HepG2 (cell line): ENCODE data around the gene SOCS7. TPM values are rescaled to one million over a fixed set of nuclear protein-coding genes. Genes with fewer than 3 reads are reported as not detected.
A peak's percentile ranks its signal among the peaks of the same experiment; 100 is the strongest.

ENCODE experiments used
- ATAC-seq: fragments of 200-7000 bp; cut with Tn5 transposase; 3 replicates; pipeline ENCODE4 v1.9.1; 2020; ENCODE audit warnings: mild to moderate bottlenecking, moderate library complexity
- BruUV-seq: library from RNA; stranded (reverse); fragments of 400-500 nt; replicated peaks from 2 replicates; lab custom pipeline; 2021; lab: Mats Ljungman, UMichigan
- CTCF ChIA-PET: fragments of 300-600 bp; formaldehyde crosslinking; extraction: SDS; loops from one replicate; lab custom pipeline; 2021; ENCODE audit warnings: low total read pairs, inconsistent platforms, low intra/inter-chr PET ratio; lab: Yijun Ruan, JAX
- POLR2A ChIA-PET: fragments of 350-600 bp; sonication (Branson Sonifier 250); formaldehyde crosslinking; loops from one replicate; lab custom pipeline; 2020; ENCODE audit warnings: antibody characterized with exemption, inconsistent platforms; lab: Yijun Ruan, JAX
- DNase-seq: peaks from one replicate; pipeline ENCODE4 v3.0.0-alpha.2; 2015; ENCODE audit warnings: low spot score
- FAIRE-seq: peaks from 3 replicates; lab custom pipeline; 2011; peaks lifted over from hg19 to GRCh38; lab: Jason Lieb, UNC
- H2AFZ ChIP-seq: one replicate; pipeline ENCODE4 v1.6.1; 2011; ENCODE audit warnings: low read length, inconsistent platforms
- H3K27ac ChIP-seq: fragments of 300-600 bp; 3 replicates; pipeline ENCODE4 v1.8.0; 2011; ENCODE audit warnings: mixed run types, mild to moderate bottlenecking, mixed read lengths, low read length, inconsistent platforms; ENCODE audit not compliant: insufficient read depth; ENCODE audit errors: extremely low read length
- H3K27me3 ChIP-seq, 2 experiments: fragments of 200-600 bp in 1 of 2; 2 replicates in 1 of 2; 3 replicates in 1 of 2; pipeline versions ENCODE4 v1.6.0 to v1.8.0; 2011; ENCODE audit warnings: low read length in 2 of 2, mild to moderate bottlenecking in 2 of 2, moderate library complexity in 2 of 2, inconsistent platforms in 1 of 2; ENCODE audit not compliant: insufficient read depth in 2 of 2, control insufficient read depth in 1 of 2
- H3K36me3 ChIP-seq, 2 experiments: fragments of 200-600 bp in 1 of 2; replicated peaks in 1 of 2; 2 replicates in 1 of 2; 3 replicates in 1 of 2; pipeline versions ENCODE4 v1.5.1 to v1.8.0; 2011; ENCODE audit warnings: low read length in 2 of 2, inconsistent platforms in 1 of 2; ENCODE audit not compliant: insufficient read depth in 2 of 2, control insufficient read depth in 1 of 2
- H3K4me1 ChIP-seq: 2 replicates; pipeline ENCODE4 v1.5.1; 2012; ENCODE audit warnings: low read length, inconsistent platforms; ENCODE audit not compliant: insufficient read depth
- H3K4me2 ChIP-seq: 2 replicates; pipeline ENCODE4 v1.6.0; 2011; ENCODE audit warnings: low read depth, low read length, inconsistent platforms
- H3K4me3 ChIP-seq, 3 experiments: fragments of 200-600 bp in 1 of 3; sonication (generic), shearing (Covaris generic) in 1 of 3; replicated peaks in 1 of 3; 2 replicates each; pipeline ENCODE4 v1.5.1; 2011 to 2016; ENCODE audit warnings: low read length in 3 of 3, inconsistent platforms in 2 of 3, low read depth in 2 of 3, mild to moderate bottlenecking in 2 of 3, control low read depth in 1 of 3, mixed read lengths in 1 of 3; ENCODE audit not compliant: insufficient read depth in 1 of 3
- H3K79me2 ChIP-seq: one replicate; pipeline ENCODE4 v1.6.1; 2011; ENCODE audit warnings: low read length, inconsistent platforms; ENCODE audit not compliant: insufficient read depth
- H3K9ac ChIP-seq: 2 replicates; pipeline ENCODE4 v1.6.0; 2011; ENCODE audit warnings: mild to moderate bottlenecking, low read depth, low read length, inconsistent platforms; ENCODE audit not compliant: insufficient read depth
- H3K9me3 ChIP-seq: 2 replicates; pipeline ENCODE4 v1.5.1; 2012; ENCODE audit warnings: mild to moderate bottlenecking, low read length
- H4K20me1 ChIP-seq: 2 replicates; pipeline ENCODE4 v1.6.0; 2011; ENCODE audit warnings: inconsistent platforms, mild to moderate bottlenecking, low read length, moderate library complexity; ENCODE audit not compliant: insufficient read depth
- ATF7 ChIP-seq, 2 experiments: fragments of 450-650 bp in 1 of 2; sonication (generic) in 1 of 2; formaldehyde crosslinking in 1 of 2; IDR thresholded peaks; 2 replicates each; pipeline versions ENCODE4 v1.4.0 to v1.6.1; 2016 to 2020; ENCODE audit warnings: antibody characterized with exemption in 1 of 2, mild to moderate bottlenecking in 1 of 2, missing genetic modification reagents in 1 of 2
- NFE2 ChIP-seq: sonication (generic); formaldehyde crosslinking; IDR thresholded peaks from 2 replicates; pipeline ENCODE4 v1.4.0; 2020; ENCODE audit warnings: missing genetic modification reagents
- NR2F6 ChIP-seq, 2 experiments: IDR thresholded peaks; 2 replicates each; pipeline ENCODE4 v1.6.1; 2016; ENCODE audit warnings: antibody characterized with exemption in 1 of 2, mild to moderate bottlenecking in 1 of 2
- SP4 ChIP-seq: sonication (generic); formaldehyde crosslinking; IDR thresholded peaks from 2 replicates; pipeline ENCODE4 v1.8.1; 2023; ENCODE audit warnings: mild to moderate bottlenecking, missing genetic modification reagents
- SP5 ChIP-seq: IDR thresholded peaks from 2 replicates; pipeline ENCODE4 v1.6.1; 2016; ENCODE audit warnings: low read depth, borderline replicate concordance
- SSRP1 ChIP-seq: IDR thresholded peaks from 2 replicates; pipeline ENCODE4 v1.6.1; 2016; ENCODE audit warnings: control low read depth
- ZFX ChIP-seq: sonication (generic); formaldehyde crosslinking; IDR thresholded peaks from 2 replicates; pipeline ENCODE4 v1.4.0; 2020; ENCODE audit warnings: mild to moderate bottlenecking, low read depth, missing genetic modification reagents, moderate library complexity
- ZSCAN25 ChIP-seq: sonication (generic); formaldehyde crosslinking; IDR thresholded peaks from 2 replicates; pipeline ENCODE4 v1.8.0; 2022; ENCODE audit warnings: mild to moderate bottlenecking, missing genetic modification reagents
- WGBS: methylation state at CpG from one replicate; pipeline ENCODE4 v1.1.6; 2017; ENCODE audit warnings: low lambda C conversion rate; 5-methylcytosine and 5-hydroxymethylcytosine counted together
- in situ Hi-C: cut with HindIII; loops from 2 replicates; pipeline ENCODE4 v1.10.0; 2017; ENCODE audit warnings: low pct_unique_long_range_greater_than_20kb; ENCODE audit not compliant: extremely low pct_ligation_motif_present
- intact Hi-C: fragments of 100-400 bp; cut with micrococcal nuclease; formaldehyde crosslinking; loops from one replicate; pipeline ENCODE4 v1.10.0; 2022; ENCODE audit not compliant: unreplicated experiment
- polyA plus RNA-seq, 8 experiments: library from polyadenylated mRNA; depleted of rRNA in 3 of 8; stranded (reverse) in 7 of 8; unstranded in 1 of 8; fragments of >200 nt; fragmentation: Illumina TruSeq in 4 of 8; extraction: Trizol in 4 of 8; gene quantifications; 2 replicates each; pipeline versions ENCODE4 v1.2.1 to v1.2.3, GENCODE V29; 2011 to 2016; ENCODE audit warnings: low read depth in 4 of 8, missing spikeins in 1 of 8, mixed read lengths in 1 of 8; ENCODE audit not compliant: insufficient read depth in 1 of 8
- total RNA-seq, 5 experiments: library from RNA; depleted of rRNA; stranded (reverse); fragments of >200 nt; fragmentation: Illumina TruSeq; extraction: Trizol; gene quantifications; 2 replicates each; pipeline ENCODE4 v1.2.3, GENCODE V29; 2016; ENCODE audit warnings: low read depth in 1 of 5
- TF ChIP-seq, protein P1 (sequence below): sonication (generic); formaldehyde crosslinking; conservative IDR thresholded peaks from 2 replicates; pipeline ENCODE4 v1.4.0; 2020; ENCODE audit warnings: mild to moderate bottlenecking, missing genetic modification reagents, moderate library complexity
- TF ChIP-seq, protein P2 (sequence below): sonication (generic); formaldehyde crosslinking; IDR thresholded peaks from 2 replicates; pipeline ENCODE4 v1.4.0; 2020; ENCODE audit warnings: missing genetic modification reagents
- TF ChIP-seq, protein P3 (sequence below): sonication (generic); formaldehyde crosslinking; IDR thresholded peaks from 2 replicates; pipeline ENCODE4 v1.4.0; 2020; ENCODE audit warnings: missing genetic modification reagents, borderline replicate concordance

The SOCS7 gene
- total and polyA plus RNA-seq, 2 of the 13 experiments (the other 11 are each of a cell fraction or from before 2014, with no cell fraction given): 19.2 to 24.2 TPM

DNA sequence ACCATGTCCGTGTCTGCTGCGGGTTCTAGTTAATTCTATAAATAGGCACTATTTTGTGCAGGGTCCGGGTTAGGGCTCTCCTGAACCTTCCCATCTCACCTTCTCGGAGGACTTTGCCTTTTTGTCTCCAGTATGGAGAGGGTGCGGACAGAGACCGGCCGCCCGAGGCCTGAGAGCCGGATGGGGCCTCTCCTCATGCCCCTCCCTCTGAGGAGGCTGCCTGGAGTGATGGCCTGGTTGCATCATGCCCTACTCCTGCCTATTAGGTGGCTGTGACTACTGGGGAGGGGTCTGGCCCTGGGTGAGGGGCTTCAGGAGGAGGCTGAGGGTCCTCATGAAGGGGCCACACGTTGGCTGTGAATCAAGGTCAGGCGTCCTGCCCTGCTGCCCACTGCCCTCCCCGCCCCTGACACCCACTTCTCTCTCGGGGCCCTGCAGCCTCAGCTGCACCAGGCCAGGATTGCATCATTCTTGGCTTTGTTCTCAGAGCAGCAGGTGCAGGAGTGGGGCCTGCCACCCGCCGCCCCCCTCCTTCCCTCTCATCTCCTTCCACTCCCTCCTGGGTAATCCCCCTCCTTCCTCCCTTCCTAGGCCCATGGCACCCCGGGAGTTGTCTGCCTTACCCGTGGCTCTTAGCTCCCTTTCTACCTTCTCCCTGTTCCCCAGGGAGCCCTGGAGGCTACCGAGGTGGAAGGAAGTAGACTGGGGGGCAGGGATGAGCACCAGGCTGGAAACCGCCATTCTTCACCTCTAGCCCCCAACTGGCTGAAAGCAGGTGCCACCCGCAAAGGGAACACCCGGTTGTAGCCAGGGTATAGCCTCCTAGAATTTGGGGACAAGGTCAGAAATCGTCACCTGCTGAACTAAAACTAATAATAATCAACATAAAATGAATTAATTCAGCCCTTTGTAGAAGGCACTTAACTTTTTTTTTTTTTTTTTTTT lies 63.9 kb downstream of the SOCS7 start:
- Histone ChIP-seq H3K27me3 (peaks cover 16 to 44% of the 10 kb centered on the region in 2 experiments), H3K9me3 (no peaks in the 10 kb centered on the region), H4K20me1 (no peaks in the 10 kb centered on the region), H3K4me3 (peak overlapping the region; percentile 67 to 91 (median 76)), H3K36me3 (no peaks in the 10 kb centered on the region), H3K4me2 (peak overlapping the region; percentile 100), H2AFZ (no peak overlapping the region), H3K27ac (peak overlapping the region; percentile 55), H3K4me1 (peaks cover 34% of the 10 kb centered on the region), H3K79me2 (no peaks in the 10 kb centered on the region), H3K9ac (peak overlapping the region; percentile 84)
- FAIRE-seq (no peak), ATAC-seq (peak; percentile 73), DNase-seq (peak; percentile 59)
- ChIA-PET POLR2A (interaction anchor here (0.9 to 4.7 kb wide), 12 partner anchors 10 to 143 kb away, joined by 3 to 158 read pairs (median 5); partner anchors contain the start of gene SOCS7), CTCF (interaction anchor here (1.9 to 3.3 kb wide), 3 partner anchors 8 to 82 kb away, joined by 6 to 51 read pairs (median 9); partner anchors contain the start of gene SOCS7)
- WGBS: 12% methylated on average over 19 of the region's 22 CpGs
- intact Hi-C loops: no loop called here
- in situ Hi-C loops: no loop called here
- BruUV-seq: no TSS peak
- peak; percentile 31; the same call in 1 of the 2 replicates for TF ChIP-seq SSRP1 (CRISPR knock-in tag)
- TF ChIP-seq, protein P1, sequence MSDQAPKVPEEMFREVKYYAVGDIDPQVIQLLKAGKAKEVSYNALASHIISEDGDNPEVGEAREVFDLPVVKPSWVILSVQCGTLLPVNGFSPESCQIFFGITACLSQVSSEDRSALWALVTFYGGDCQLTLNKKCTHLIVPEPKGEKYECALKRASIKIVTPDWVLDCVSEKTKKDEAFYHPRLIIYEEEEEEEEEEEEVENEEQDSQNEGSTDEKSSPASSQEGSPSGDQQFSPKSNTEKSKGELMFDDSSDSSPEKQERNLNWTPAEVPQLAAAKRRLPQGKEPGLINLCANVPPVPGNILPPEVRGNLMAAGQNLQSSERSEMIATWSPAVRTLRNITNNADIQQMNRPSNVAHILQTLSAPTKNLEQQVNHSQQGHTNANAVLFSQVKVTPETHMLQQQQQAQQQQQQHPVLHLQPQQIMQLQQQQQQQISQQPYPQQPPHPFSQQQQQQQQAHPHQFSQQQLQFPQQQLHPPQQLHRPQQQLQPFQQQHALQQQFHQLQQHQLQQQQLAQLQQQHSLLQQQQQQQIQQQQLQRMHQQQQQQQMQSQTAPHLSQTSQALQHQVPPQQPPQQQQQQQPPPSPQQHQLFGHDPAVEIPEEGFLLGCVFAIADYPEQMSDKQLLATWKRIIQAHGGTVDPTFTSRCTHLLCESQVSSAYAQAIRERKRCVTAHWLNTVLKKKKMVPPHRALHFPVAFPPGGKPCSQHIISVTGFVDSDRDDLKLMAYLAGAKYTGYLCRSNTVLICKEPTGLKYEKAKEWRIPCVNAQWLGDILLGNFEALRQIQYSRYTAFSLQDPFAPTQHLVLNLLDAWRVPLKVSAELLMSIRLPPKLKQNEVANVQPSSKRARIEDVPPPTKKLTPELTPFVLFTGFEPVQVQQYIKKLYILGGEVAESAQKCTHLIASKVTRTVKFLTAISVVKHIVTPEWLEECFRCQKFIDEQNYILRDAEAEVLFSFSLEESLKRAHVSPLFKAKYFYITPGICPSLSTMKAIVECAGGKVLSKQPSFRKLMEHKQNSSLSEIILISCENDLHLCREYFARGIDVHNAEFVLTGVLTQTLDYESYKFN (CRISPR knock-in tag): peak; percentile 53; the same call in 1 of the 2 replicates
- TF ChIP-seq SP4: peak; percentile 64; the same call in 1 of the 2 replicates
- TF ChIP-seq, protein P2, sequence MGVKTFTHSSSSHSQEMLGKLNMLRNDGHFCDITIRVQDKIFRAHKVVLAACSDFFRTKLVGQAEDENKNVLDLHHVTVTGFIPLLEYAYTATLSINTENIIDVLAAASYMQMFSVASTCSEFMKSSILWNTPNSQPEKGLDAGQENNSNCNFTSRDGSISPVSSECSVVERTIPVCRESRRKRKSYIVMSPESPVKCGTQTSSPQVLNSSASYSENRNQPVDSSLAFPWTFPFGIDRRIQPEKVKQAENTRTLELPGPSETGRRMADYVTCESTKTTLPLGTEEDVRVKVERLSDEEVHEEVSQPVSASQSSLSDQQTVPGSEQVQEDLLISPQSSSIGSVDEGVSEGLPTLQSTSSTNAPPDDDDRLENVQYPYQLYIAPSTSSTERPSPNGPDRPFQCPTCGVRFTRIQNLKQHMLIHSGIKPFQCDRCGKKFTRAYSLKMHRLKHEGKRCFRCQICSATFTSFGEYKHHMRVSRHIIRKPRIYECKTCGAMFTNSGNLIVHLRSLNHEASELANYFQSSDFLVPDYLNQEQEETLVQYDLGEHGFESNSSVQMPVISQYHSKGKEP (CRISPR knock-in tag): peak; percentile 55; the same call in 1 of the 2 replicates
- TF ChIP-seq SP5: peak; percentile 72
- peak; percentile 96 for TF ChIP-seq ZFX (CRISPR knock-in tag)
- TF ChIP-seq, protein P3, sequence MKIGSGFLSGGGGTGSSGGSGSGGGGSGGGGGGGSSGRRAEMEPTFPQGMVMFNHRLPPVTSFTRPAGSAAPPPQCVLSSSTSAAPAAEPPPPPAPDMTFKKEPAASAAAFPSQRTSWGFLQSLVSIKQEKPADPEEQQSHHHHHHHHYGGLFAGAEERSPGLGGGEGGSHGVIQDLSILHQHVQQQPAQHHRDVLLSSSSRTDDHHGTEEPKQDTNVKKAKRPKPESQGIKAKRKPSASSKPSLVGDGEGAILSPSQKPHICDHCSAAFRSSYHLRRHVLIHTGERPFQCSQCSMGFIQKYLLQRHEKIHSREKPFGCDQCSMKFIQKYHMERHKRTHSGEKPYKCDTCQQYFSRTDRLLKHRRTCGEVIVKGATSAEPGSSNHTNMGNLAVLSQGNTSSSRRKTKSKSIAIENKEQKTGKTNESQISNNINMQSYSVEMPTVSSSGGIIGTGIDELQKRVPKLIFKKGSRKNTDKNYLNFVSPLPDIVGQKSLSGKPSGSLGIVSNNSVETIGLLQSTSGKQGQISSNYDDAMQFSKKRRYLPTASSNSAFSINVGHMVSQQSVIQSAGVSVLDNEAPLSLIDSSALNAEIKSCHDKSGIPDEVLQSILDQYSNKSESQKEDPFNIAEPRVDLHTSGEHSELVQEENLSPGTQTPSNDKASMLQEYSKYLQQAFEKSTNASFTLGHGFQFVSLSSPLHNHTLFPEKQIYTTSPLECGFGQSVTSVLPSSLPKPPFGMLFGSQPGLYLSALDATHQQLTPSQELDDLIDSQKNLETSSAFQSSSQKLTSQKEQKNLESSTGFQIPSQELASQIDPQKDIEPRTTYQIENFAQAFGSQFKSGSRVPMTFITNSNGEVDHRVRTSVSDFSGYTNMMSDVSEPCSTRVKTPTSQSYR (CRISPR knock-in tag): peak; percentile 46
- TF ChIP-seq NR2F6 (IDR thresholded peaks at IDR 0.05): no peak
- TF ChIP-seq NR2F6 (CRISPR knock-in tag; IDR thresholded peaks at IDR 0.05): 0 out of 2 replicates have a peak, but pooled peaks have one; percentile 19
- peak; percentile 82 for TF ChIP-seq ATF7 (IDR thresholded peaks at IDR 0.05)
- TF ChIP-seq ATF7 (CRISPR knock-in tag; IDR thresholded peaks at IDR 0.05): peak; percentile 77; the same call in 1 of the 2 replicates
- peak; percentile 42; the same call in 1 of the 2 replicates for TF ChIP-seq NFE2
- TF ChIP-seq ZSCAN25 (CRISPR knock-in tag): 0 out of 2 replicates have a peak, but pooled peaks have one; percentile 27
